ENCODE data around the gene KCNH3. TPM values are rescaled to one million over a fixed set of nuclear protein-coding genes. Genes with fewer than 3 reads are reported as not detected.
A peak's percentile ranks its signal among the peaks of the same experiment; 100 is the strongest.
"Not testable (repeated sequence)": the region's sequence is repeated elsewhere in the genome, so short reads cannot be mapped to it uniquely, and the experiment has no call there.

Gene KCNH3
- total RNA-seq, 2 experiments from 2014 or later = 8.0 to 9.1 TPM

GRCh38 chr12:49507139-49507538, 31.7 kb upstream of the KCNH3 start:
- H3K4me3 Mint-ChIP-seq = no peak overlapping the region
- DNase-seq (no peak), ATAC-seq (no peak)
- no peak overlapping the region for H3K27ac Mint-ChIP-seq
- H3K36me3 Mint-ChIP-seq (ENCODE audit: low read depth) = no peaks in the 10 kb centered on the region
- no peaks in the 10 kb centered on the region for H3K9me3 Mint-ChIP-seq
- peaks cover 3% of the 10 kb centered on the region for H3K4me1 Mint-ChIP-seq (ENCODE audit: low read depth)
- no peaks in the 10 kb centered on the region for H3K27me3 Mint-ChIP-seq
- intact Hi-C loops (cut with micrococcal nuclease) = no loop called here
- ChIA-PET POLR2A (interaction anchor here (0.6 kb wide), 1 partner anchor 17 kb away, joined by 3 read pairs; no protein-coding TSS in a partner anchor), CTCF (interaction anchor here (0.9 to 8.2 kb wide), 4 partner anchors 110 to 159 kb away, joined by 4 to 57 read pairs (median 6); no protein-coding TSS in a partner anchor)
- TF ChIP-seq CTCF (IDR thresholded peaks at IDR 0.05) = no peak

DNA sequence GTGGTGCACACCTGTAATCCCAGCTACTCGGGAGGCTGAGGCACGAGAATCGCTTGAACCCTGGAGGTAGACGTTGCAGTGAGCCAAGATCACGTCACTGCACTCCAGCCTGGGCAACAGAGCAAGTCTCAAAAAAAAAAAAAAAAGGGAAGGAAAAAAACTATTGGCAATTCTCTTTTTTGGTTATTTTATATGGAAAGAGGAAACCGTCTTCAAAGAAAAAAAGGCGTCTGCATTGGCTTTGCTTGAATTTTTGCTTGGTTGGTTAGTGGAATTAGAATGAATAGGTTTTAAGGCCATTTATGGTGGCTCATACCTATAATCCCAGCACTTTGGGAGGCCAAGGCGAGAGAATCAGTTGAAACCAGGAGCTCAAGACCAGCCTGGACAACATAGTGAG, 29.1 kb upstream of the KCNH3 start:
- H3K4me1 Mint-ChIP-seq (ENCODE audit: low read depth); POLR2A ChIA-PET; ATAC-seq; H3K27ac Mint-ChIP-seq; H3K36me3 Mint-ChIP-seq (ENCODE audit: low read depth); H3K4me3 Mint-ChIP-seq; H3K27me3 Mint-ChIP-seq; DNase-seq; H3K9me3 Mint-ChIP-seq; intact Hi-C loops (cut with micrococcal nuclease): not testable (repeated sequence)
- CTCF ChIA-PET = interaction anchor here (5.8 to 11.9 kb wide), 2 partner anchors 149 to 161 kb away, joined by 58 to 366 read pairs; partner anchors contain the start of gene DNAJC22

- ATAC-seq (peak; percentile 30), DNase-seq (no peak)
- intact Hi-C loops (cut with micrococcal nuclease) = no loop called here
- Mint-ChIP-seq H3K9me3 (no peaks in the 10 kb centered on the region), H3K27me3 (no peaks in the 10 kb centered on the region), H3K27ac (no peak overlapping the region), H3K36me3 (ENCODE audit: low read depth) (no peaks in the 10 kb centered on the region), H3K4me3 (no peak overlapping the region), H3K4me1 (ENCODE audit: low read depth) (no peaks in the 10 kb centered on the region)
- TF ChIP-seq CTCF (IDR thresholded peaks at IDR 0.05) = no peak
- ChIA-PET CTCF (interaction anchor here (0.9 to 11.9 kb wide), 12 partner anchors 7 to 224 kb away, joined by 3 to 366 read pairs (median 5); partner anchors contain the start of genes DNAJC22 and SPATS2), POLR2A (interaction anchor here (1.9 kb wide), 1 partner anchor 145 kb away, joined by 7 read pairs; no protein-coding TSS in a partner anchor)
These were observed 27.4 kb upstream of the KCNH3 start for GRCh38 chr12:49511410-49511809.

DNA sequence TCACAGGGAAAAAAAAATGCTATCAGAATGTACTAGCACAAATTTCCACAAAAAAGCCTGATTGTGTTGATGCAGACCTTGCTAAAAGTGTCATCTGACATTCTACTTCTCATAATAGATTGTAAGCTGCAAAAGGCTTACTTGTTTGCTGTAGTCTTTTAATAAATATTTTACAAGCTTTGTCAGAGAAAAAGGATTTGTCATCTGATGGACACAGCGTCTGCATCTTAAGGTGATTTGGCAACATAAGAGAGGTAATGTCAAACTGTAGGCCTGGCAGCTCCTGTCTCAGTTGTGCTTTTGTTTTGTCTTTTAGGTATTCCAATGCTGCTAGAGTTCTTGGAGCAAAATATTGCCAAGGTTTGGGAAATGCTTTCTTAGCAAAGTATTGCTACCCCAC, 26.3 kb upstream of the KCNH3 start:
- intact Hi-C loops (cut with micrococcal nuclease) = no loop called here

DNA sequence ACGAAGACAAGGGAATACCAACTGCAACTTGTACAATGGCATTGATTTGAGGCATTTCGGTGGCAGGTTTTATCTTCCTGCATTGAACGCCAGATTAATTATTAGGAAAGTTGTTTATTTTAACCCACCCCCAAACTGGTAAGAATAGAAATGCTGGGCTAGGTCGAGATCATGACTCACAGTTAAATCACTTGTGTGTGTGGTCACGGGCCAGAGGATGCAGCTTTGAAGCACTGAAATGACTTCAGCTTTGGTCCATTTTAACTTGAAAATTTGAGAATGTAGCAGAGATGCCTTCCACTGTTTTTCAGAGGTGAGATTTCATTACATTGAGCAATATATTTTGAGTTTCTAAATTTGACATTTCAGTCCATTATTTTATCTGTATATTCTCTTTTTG, 23.6 kb upstream of the KCNH3 start:
- no peak overlapping the region for H3K4me3 Mint-ChIP-seq

More for the DNA sequence above, 26.3 kb upstream of the KCNH3 start:
- Mint-ChIP-seq H3K4me3 (no peak overlapping the region), H3K27me3 (no peaks in the 10 kb centered on the region), H3K27ac (no peak overlapping the region), H3K4me1 (ENCODE audit: low read depth) (no peaks in the 10 kb centered on the region), H3K36me3 (ENCODE audit: low read depth) (no peaks in the 10 kb centered on the region), H3K9me3 (no peaks in the 10 kb centered on the region)
- no peak for DNase-seq
- ATAC-seq = no peak
- no peak for TF ChIP-seq CTCF (IDR thresholded peaks at IDR 0.05)
- ChIA-PET CTCF (interaction anchor here (0.6 to 11.9 kb wide), 12 partner anchors 9 to 707 kb away, joined by 3 to 366 read pairs (median 10); partner anchors contain the start of genes DNAJC22 and SPATS2), POLR2A (no interaction called here)

More for the DNA sequence above, 23.6 kb upstream of the KCNH3 start:
- DNase-seq (no peak), ATAC-seq (no peak)
- Mint-ChIP-seq H3K27me3 (no peaks in the 10 kb centered on the region), H3K36me3 (ENCODE audit: low read depth) (no peaks in the 10 kb centered on the region), H3K9me3 (no peaks in the 10 kb centered on the region), H3K4me1 (ENCODE audit: low read depth) (peaks cover 10% of the 10 kb centered on the region), H3K27ac (no peak overlapping the region)
- ChIA-PET POLR2A (interaction anchor here (1.3 kb wide), 1 partner anchor 31 kb away, joined by 3 read pairs; no protein-coding TSS in a partner anchor), CTCF (interaction anchor here (1.2 to 11.9 kb wide), 15 partner anchors 11 to 226 kb away, joined by 3 to 366 read pairs (median 8); partner anchors contain the start of genes DNAJC22 and SPATS2)
- TF ChIP-seq CTCF (IDR thresholded peaks at IDR 0.05) = no peak
- intact Hi-C loops (cut with micrococcal nuclease) = no loop called here

Data from activated CD8-positive, alpha-beta T cell treated with anti-CD3 and anti-CD28 coated beads for 36 hours (primary cell).